HEK293T (cell line): Measurements from ENCODE around the gene PHF13.
A peak's percentile ranks its signal among the peaks of the same experiment; 100 is the strongest.
"Not testable (repeated sequence)": the region's sequence is repeated elsewhere in the genome, so short reads cannot be mapped to it uniquely, and the experiment has no call there.

ENCODE experiments used
- CTCF ChIA-PET: fragments of 350-600 bp; formaldehyde crosslinking; extraction: SDS; loops from one replicate; lab custom pipeline; 2021; ENCODE audit warnings: antibody characterized with exemption, inconsistent platforms; lab: Yijun Ruan, JAX
- POLR2A ChIA-PET: fragments of 350-600 bp; formaldehyde crosslinking; extraction: SDS; loops from one replicate; lab custom pipeline; 2020; ENCODE audit warnings: antibody characterized with exemption, inconsistent platforms; lab: Yijun Ruan, JAX
- DNase-seq: peaks from one replicate; pipeline ENCODE4 v3.0.0; 2012; ENCODE audit warnings: mixed read lengths; ENCODE audit errors: extremely low spot score
- ARNT ChIP-seq: fragments of 450-650 bp; IDR thresholded peaks from 2 replicates; pipeline ENCODE4 v1.6.1; 2017; ENCODE audit warnings: mild to moderate bottlenecking
- CTBP1 ChIP-seq: fragments of 450-650 bp; IDR thresholded peaks from 2 replicates; pipeline ENCODE4 v1.6.1; 2016; ENCODE audit warnings: borderline replicate concordance
- ELF4 ChIP-seq: fragments of 450-650 bp; IDR thresholded peaks from 2 replicates; pipeline ENCODE4 v1.6.1; 2017; ENCODE audit warnings: antibody characterized with exemption
- FOXA1 ChIP-seq: fragments of 450-650 bp; IDR thresholded peaks from 2 replicates; pipeline ENCODE4 v1.6.1; 2016; ENCODE audit warnings: mild to moderate bottlenecking
- FOXK2 ChIP-seq: fragments of 450-650 bp; IDR thresholded peaks from 2 replicates; pipeline ENCODE4 v1.6.1; 2016; ENCODE audit warnings: mild to moderate bottlenecking
- FOXM1 ChIP-seq: fragments of 450-650 bp; IDR thresholded peaks from 2 replicates; pipeline ENCODE4 v1.6.1; 2017; ENCODE audit warnings: mild to moderate bottlenecking, borderline replicate concordance
- HDGF ChIP-seq: fragments of 450-650 bp; IDR thresholded peaks from 2 replicates; pipeline ENCODE4 v1.6.1; 2017; ENCODE audit warnings: antibody characterized with exemption, borderline replicate concordance
- L3MBTL2 ChIP-seq: fragments of 450-650 bp; conservative IDR thresholded peaks from 2 replicates; pipeline ENCODE4 v1.6.1; 2016; ENCODE audit warnings: mild to moderate bottlenecking
- LEF1 ChIP-seq: fragments of 450-650 bp; IDR thresholded peaks from 2 replicates; pipeline ENCODE4 v1.6.1; 2017; ENCODE audit warnings: mild to moderate bottlenecking, borderline replicate concordance
- NFRKB ChIP-seq: fragments of 450-650 bp; IDR thresholded peaks from 2 replicates; pipeline ENCODE4 v1.6.1; 2016; ENCODE audit warnings: mild to moderate bottlenecking, moderate library complexity
- SP1 ChIP-seq: fragments of 450-650 bp; IDR thresholded peaks from 2 replicates; pipeline ENCODE4 v1.6.1; 2017
- TARDBP ChIP-seq: fragments of 450-650 bp; IDR thresholded peaks from 2 replicates; pipeline ENCODE4 v1.6.1; 2016
- ZNF384 ChIP-seq: fragments of 450-650 bp; IDR thresholded peaks from 2 replicates; pipeline ENCODE4 v1.6.1; 2016
- TF ChIP-seq, protein P1 (sequence below): fragments of 450-650 bp; IDR thresholded peaks from 2 replicates; pipeline ENCODE4 v1.6.1; 2016

Gene PHF13

DNA sequence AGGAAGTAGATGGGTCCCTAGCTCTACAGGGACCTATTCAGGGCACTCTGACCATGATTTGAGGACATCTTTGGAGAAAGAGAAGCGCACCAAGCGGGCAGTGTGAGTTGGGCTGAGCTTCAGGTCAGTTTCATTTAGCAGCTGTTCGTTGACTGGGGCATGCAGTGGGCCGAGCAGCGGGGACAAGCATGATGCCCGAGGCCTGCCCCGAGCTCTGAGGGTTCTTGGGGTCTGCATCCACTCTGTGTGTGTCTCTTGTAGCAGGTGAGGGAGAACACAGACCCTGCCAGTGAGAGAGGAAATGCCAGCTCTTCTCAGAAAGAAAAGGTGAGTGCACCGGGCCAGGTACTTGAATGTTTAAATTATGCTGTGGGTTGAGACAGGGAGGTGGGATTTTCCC is 16.5 kb downstream of the PHF13 start:
- no peak for DNase-seq
- ChIA-PET POLR2A (no interaction called here), CTCF (interaction anchor here (0.6 kb wide), 2 partner anchors 55 to 283 kb away, joined by 3 read pairs; no protein-coding TSS in a partner anchor)
- TF ChIP-seq L3MBTL2 (no peak), FOXM1 (no peak)

DNA sequence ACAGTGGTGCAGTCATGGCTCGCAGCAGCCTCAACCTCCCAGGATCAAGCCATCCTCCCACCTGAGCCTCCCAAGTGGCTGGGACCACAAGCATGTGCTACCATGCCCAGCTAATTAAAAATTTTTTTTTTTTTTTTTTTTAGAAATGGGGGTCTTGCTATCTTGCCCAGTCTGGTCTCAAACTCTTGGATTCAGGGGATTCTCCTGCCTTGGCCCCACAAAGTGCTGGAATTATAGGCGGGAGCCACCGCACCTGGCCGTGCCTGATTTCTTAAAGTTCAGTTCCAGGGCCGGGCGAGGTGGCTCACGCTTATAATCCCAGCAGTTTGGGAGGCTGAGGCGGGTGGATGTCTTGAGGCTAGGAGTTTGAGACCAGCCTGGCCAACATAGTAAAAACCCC is 17.5 kb downstream of the PHF13 start:
- CTCF ChIA-PET: no interaction called here

DNA sequence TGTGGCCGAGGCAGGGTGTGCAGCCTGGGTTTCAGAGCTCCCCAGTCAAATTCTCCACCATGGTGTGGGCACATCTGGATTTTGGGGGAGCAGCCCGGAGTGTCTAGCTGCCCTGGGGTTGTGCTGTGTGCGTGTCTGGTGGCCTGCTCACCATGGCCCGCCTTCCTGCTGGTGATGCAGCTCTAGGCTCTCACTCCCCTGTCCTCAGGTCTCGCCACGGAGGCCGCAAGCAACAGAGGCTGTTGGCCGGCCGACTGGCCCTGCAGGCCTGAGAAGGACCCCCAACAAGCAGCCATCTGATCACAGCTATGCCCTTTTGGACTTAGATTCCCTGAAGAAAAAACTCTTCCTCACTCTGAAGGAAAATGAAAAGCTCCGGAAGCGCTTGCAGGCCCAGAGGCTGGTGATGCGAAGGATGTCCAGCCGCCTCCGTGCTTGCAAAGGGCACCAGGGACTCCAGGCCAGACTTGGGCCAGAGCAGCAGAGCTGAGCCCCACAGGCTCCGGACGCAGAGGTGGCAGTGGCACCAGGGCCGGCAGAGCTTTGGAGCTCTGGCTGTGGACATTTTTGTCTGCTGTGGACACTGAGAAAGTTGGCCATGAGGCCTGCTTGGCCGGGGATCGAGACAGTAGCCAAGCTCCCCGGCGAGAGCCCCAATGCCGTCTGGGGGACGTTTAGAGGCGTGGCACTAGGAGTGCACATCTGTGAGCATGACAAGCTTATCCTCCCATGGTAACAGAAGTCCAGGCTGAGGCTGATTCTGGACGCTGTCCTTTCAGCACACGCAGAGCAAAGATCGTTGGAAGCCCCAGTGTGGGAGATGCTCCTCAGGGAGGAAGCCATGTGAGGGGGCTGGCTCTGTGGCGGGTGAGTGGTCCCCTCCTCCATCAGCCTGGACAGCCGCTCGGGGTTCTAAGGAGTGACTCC is 19.3 kb downstream of the PHF13 start:
- no peak for TF ChIP-seq L3MBTL2
- TF ChIP-seq HDGF: no peak
- TF ChIP-seq FOXM1: no peak
- TF ChIP-seq LEF1: no peak
- no peak for TF ChIP-seq SP1
- TF ChIP-seq ARNT: no peak
- TF ChIP-seq TARDBP: no peak
- no peak for TF ChIP-seq ELF4
- TF ChIP-seq FOXK2: no peak
- TF ChIP-seq ZNF384: no peak
- no peak for DNase-seq
- ChIA-PET CTCF (no interaction called here), POLR2A (interaction anchor here (0.6 kb wide), 1 partner anchor 53 kb away, joined by 4 read pairs; the partner anchor contains the start of gene ZBTB48)

More for the DNA sequence above, 17.5 kb downstream of the PHF13 start:
- no peak for DNase-seq
- POLR2A ChIA-PET: no interaction called here
- TF ChIP-seq FOXM1 (no peak), FOXA1 (no peak), CTBP1 (no peak), NFRKB (no peak), SP1 (no peak), ZNF384 (no peak)

DNA sequence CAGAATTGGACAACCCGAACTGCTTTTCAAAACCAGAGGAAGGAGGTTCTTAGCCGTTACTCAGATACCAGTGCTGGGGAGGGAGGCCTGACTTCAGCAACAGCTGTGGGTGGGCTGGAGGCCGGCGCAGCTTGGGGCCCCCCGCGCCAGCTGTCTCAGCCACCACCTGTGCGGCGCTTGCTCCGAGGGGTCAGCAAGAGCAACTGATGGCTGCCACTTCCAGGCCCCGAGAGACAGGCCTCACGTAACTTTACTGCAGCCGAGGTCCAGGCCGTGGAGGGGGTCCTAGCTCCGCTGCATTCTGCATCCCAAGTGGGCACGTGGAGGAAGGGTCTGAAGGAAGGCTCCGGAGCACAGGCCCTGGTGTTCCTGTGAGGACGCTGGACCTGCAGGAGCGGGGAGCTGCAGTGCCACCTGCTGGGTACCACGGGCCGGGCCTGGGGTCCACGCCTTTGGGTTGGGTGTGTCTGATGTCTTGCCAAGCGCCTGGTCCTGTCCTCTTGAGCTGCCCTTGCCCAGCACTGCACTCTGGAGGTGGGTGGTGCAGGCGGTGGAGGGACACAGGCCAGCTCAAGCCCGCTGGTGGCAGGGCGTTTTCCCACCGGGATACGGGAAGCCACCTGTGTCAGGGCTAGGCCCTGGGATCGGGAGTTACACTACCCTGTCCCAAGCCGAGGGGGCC is 21.0 kb downstream of the PHF13 start:
- DNase-seq: peak; percentile 54
- ChIA-PET CTCF (interaction anchor here (0.6 to 0.8 kb wide), 5 partner anchors 9 to 279 kb away, joined by 3 to 4 read pairs (median 3); no protein-coding TSS in a partner anchor), POLR2A (interaction anchor here (0.7 to 1.1 kb wide), 2 partner anchors 19 to 31 kb away, joined by 3 to 5 read pairs; partner anchors contain the start of gene KLHL21)
- TF ChIP-seq, protein P1, sequence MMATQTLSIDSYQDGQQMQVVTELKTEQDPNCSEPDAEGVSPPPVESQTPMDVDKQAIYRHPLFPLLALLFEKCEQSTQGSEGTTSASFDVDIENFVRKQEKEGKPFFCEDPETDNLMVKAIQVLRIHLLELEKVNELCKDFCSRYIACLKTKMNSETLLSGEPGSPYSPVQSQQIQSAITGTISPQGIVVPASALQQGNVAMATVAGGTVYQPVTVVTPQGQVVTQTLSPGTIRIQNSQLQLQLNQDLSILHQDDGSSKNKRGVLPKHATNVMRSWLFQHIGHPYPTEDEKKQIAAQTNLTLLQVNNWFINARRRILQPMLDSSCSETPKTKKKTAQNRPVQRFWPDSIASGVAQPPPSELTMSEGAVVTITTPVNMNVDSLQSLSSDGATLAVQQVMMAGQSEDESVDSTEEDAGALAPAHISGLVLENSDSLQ: no peak
- TF ChIP-seq FOXK2 (no peak), LEF1 (no peak), ZNF384 (no peak), FOXA1 (no peak)

DNA sequence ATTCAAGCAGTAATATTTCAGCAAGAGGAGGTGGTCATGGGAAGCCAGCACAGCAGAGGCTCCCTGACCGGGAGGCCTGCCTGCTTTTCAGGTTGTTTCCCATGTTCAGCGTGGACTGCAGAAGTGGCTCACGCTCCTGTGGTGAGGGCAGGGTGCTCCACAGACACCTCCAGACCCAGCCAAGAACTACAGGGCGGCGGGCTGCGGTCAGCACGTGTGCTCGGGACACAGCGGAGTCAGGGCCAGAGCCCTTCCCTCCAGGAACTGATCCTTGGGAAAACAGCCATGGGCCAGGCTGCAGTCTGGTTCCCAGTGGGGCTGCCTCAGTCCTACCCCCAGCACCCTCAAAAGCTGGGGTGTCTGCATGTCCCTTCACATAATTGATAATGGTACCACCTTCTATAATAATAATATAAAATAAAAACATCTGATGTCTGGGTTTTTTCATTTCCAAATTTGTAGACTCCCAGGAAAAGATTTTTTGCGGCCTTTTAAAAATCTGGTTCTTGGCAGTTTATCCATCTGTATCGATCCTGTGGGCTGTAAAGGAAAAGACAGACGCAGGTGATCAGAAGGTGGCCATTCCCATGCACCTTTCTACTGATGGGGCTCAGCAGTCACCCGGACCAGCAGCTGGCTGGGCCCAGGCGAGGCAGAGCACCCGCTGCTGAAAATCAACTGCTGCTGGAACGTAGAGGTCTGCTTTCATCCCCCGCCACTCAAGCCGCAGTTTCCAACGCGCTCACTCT is 21.8 kb downstream of the PHF13 start:
- ChIA-PET CTCF (interaction anchor here (0.5 to 0.8 kb wide), 5 partner anchors 9 to 280 kb away, joined by 3 to 4 read pairs (median 3); no protein-coding TSS in a partner anchor), POLR2A (interaction anchor here (0.7 to 1.1 kb wide), 2 partner anchors 20 to 32 kb away, joined by 3 to 5 read pairs; partner anchors contain the start of gene KLHL21)
- TF ChIP-seq ARNT (no peak), FOXM1 (no peak)
- no peak for DNase-seq

DNA sequence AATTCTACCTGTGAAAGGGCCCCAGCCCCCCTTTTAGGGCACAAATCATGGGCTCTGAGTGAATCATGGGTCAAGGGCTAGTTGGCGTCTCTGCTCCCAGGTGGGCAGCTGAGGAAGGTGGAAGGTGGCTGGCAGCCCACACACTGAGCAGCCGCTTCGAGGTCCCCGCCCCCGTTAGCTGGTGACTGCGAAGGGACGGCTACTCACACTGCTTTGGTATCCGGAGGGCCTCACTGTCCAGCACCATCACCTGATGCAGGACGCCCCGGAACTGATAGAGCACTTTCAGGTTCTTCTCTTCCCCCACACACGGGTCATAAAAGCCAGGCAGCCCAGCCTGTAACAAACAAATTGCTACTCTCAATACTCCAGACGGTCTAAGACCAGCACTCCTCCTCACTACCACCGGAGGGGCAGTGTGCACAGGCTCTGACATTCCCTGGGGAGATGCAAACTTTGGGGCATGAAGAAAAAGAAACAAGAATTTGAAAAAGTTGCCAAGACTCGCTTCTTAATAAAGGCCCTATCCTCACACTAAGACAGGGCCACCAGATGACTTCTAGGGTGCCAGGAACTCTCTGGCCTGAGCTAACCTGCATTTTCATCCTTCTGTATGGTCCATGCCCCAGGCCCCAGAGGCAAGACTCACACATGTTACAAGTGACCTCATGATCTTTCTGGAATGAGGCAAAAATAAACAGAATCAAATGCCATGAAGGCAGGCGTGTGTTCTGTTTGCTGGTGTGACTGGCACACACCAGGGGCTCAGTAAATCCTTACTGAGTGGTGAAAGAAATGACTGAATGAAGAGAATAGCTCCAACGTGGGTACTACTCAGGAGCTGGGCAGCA is 22.6 kb downstream of the PHF13 start:
- ChIA-PET POLR2A (no interaction called here), CTCF (interaction anchor here (0.5 to 1.2 kb wide), 2 partner anchors 10 to 25 kb away, joined by 3 read pairs; no protein-coding TSS in a partner anchor)
- TF ChIP-seq L3MBTL2 (no peak), FOXM1 (no peak), ARNT (no peak)
- DNase-seq: no peak

DNA sequence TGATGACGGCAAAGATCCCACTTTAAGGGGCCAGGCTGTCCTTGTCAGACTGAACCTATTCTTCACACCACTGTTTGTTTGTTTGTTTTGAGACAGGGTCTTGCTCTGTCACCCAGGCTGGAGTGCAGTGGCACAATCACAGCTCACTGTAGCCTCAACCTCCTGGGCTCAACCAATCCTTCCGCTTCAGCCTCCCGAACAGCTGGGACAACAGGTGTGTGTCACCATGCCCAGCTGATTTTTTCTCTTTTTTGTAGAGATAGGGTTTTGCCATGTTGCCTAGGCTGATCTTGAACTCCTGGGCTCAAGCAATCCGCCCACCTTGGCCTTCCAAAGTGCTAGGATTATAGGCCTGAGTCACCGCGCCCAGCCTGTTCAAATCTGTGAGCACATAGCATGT is 23.2 kb downstream of the PHF13 start:
- CTCF ChIA-PET: interaction anchor here (1.2 kb wide), 1 partner anchor 9 kb away, joined by 3 read pairs; no protein-coding TSS in a partner anchor
- DNase-seq: not testable (repeated sequence)
- POLR2A ChIA-PET: interaction anchor here (0.6 kb wide), 1 partner anchor 36 kb away, joined by 3 read pairs; no protein-coding TSS in a partner anchor
